Ovary (tissue), 3 donors: ENCODE measurements around the gene MBNL2.

Experiments used
- CTCF ChIP-seq, 3 donors: fragments of 450-650 bp in 2 of 3; fragments of 200-600 bp in 1 of 3; IDR thresholded peaks; one replicate each; pipeline versions ENCODE4 v1.5.1 to v1.8.0; 2016 to 2022; ENCODE audit warnings: antibody characterized with exemption in 3 of 3, mild to moderate bottlenecking in 1 of 3
- EP300 ChIP-seq: sonication (generic); formaldehyde crosslinking; IDR thresholded peaks from one replicate; pipeline ENCODE4 v1.6.1; 2017; ENCODE audit warnings: antibody characterized with exemption
- POLR2A ChIP-seq: fragments of 450-650 bp; IDR thresholded peaks from one replicate; pipeline ENCODE4 v1.6.1; 2017; ENCODE audit warnings: antibody characterized with exemption, mild to moderate bottlenecking, moderate library complexity
- donor health status: DM: no; HTN: no; CAD: no.

- no peak for TF ChIP-seq CTCF (IDR thresholded peaks at IDR 0.05)
- no peak for TF ChIP-seq POLR2A
- no peak for TF ChIP-seq EP300
These were observed 132.0 kb downstream of the MBNL2 start for GRCh38 chr13:97353927-97354675.
